ENCODE data around the gene CDK17. TPM values are rescaled to one million over a fixed set of nuclear protein-coding genes. Genes with fewer than 3 reads are reported as not detected.

CDK17 gene
- total and polyA plus RNA-seq, 9 of the 15 experiments (the other 6 are each of a cell fraction or from before 2014, with no cell fraction given): 4.8 to 39.3 (median 21.6) TPM

- peak overlapping the region; percentile 34; the same call in 1 of the 3 replicates for H3K27ac ChIP-seq (ENCODE audit: extremely low read depth, low read depth, low read length)
- H3K4me2 ChIP-seq (ENCODE audit: insufficient read depth, low read length): no peak overlapping the region
- no peaks in the 10 kb centered on the region for H3K9me3 ChIP-seq (replicated peaks; ENCODE audit: control insufficient read depth, insufficient read depth, low read depth, low read length)
- no peak overlapping the region for H2AFZ ChIP-seq (ENCODE audit: low read depth, low read length)
- intact Hi-C loops (cut with micrococcal nuclease) (no loop called here), in situ Hi-C loops (cut with MboI) (no loop called here)
- no peak for ATAC-seq
- no peak overlapping the region for H3K9ac ChIP-seq (ENCODE audit: insufficient read depth in 1 of 2, low read depth in 2 of 2, low read length in 2 of 2)
- no peaks in the 10 kb centered on the region; the same call in 2 of the 3 replicates for H3K36me3 ChIP-seq (ENCODE audit: control insufficient read depth, insufficient read depth, low read length)
- no peaks in the 10 kb centered on the region for H3K9me1 ChIP-seq (ENCODE audit: control insufficient read depth, insufficient read depth, low read length)
- no peak for FAIRE-seq
- peaks cover 95% of the 10 kb centered on the region for H3K79me2 ChIP-seq (ENCODE audit: control insufficient read depth, insufficient read depth, low read length)
- POLR2A ChIA-PET: no interaction called here
- peaks cover 8 to 18% of the 10 kb centered on the region in 2 experiments; a peak in 4 of 5 replicates for H3K4me1 ChIP-seq (replicated peaks in 1 of 2; ENCODE audit: control insufficient read depth in 2 of 2, insufficient read depth in 2 of 2, low read length in 2 of 2)
- H3K4me3 ChIP-seq: no peak overlapping the region
- CTCF ChIA-PET (ENCODE audit: low intra/inter-chr PET ratio): no interaction called here
- H4K20me1 ChIP-seq (replicated peaks; ENCODE audit: control insufficient read depth, insufficient read depth, low read length): peaks cover 3% of the 10 kb centered on the region; the same call in 1 of the 2 replicates
- WGBS (ENCODE audit: insufficient coverage, low coverage, missing lambda C conversion rate): 53% methylated on average over 5 of the region's 5 CpGs
- BruUV-seq (replicated peaks): no TSS peak
- DNase-seq (ENCODE audit: extremely low read depth in 1 of 4, low spot score in 3 of 4): no peak
- H3K27me3 ChIP-seq (ENCODE audit: control insufficient read depth in 2 of 2, insufficient read depth in 2 of 2, low read length in 2 of 2): no peaks in the 10 kb centered on the region
- TF ChIP-seq TCF3 (CRISPR knock-in tag; IDR thresholded peaks at IDR 0.05) (no peak), RFX5 (IDR thresholded peaks at IDR 0.05; ENCODE audit: low read depth, low read length) (no peak), ADNP (tag; IDR thresholded peaks at IDR 0.05) (0 out of 2 replicates have a peak, but pooled peaks have one; percentile 30), SP1 (CRISPR knock-in tag; IDR thresholded peaks at IDR 0.05) (no peak), ZNF695 (CRISPR knock-in tag; IDR thresholded peaks at IDR 0.05) (no peak), TSC22D4 (tag; IDR thresholded peaks at IDR 0.05) (no peak), ZFX (CRISPR knock-in tag; IDR thresholded peaks at IDR 0.05) (no peak), FOSL1 (tag; conservative IDR thresholded peaks at IDR 0.05) (no peak), PHF20 (IDR thresholded peaks at IDR 0.05; ENCODE audit: partially characterized antibody) (no peak), ZNF644 (tag; IDR thresholded peaks at IDR 0.05; ENCODE audit: low read depth) (no peak), BHLHE40 (IDR thresholded peaks at IDR 0.05; ENCODE audit: low read length) (no peak), MAFF (IDR thresholded peaks at IDR 0.05; ENCODE audit: low read length) (no peak), HNRNPK (IDR thresholded peaks at IDR 0.05; ENCODE audit: low read depth, low read length, poor library complexity, severe bottlenecking) (no peak), MECOM (CRISPR knock-in tag; IDR thresholded peaks at IDR 0.05) (no peak), PHTF2 (CRISPR knock-in tag; IDR thresholded peaks at IDR 0.05) (no peak), ARID1B (IDR thresholded peaks at IDR 0.05) (0 out of 2 replicates have a peak, but pooled peaks have one; percentile 18), ZNF395 (CRISPR knock-in tag; IDR thresholded peaks at IDR 0.05) (no peak), XRCC3 (IDR thresholded peaks at IDR 0.05) (no peak), MAZ (CRISPR knock-in tag; conservative IDR thresholded peaks at IDR 0.05 in 1 of 2, IDR thresholded peaks at IDR 0.05 in 1 of 2) (no peak), ZFP30 (CRISPR knock-in tag; IDR thresholded peaks at IDR 0.05; ENCODE audit: borderline replicate concordance) (no peak), ZNF780A (CRISPR knock-in tag; IDR thresholded peaks at IDR 0.05) (no peak), FIP1L1 (IDR thresholded peaks at IDR 0.05; ENCODE audit: low read depth, low read length, poor library complexity, severe bottlenecking) (no peak), JUND (IDR thresholded peaks at IDR 0.05; ENCODE audit: borderline replicate concordance, low read depth, low read length) (peak; percentile 22; the same call in 1 of the 2 replicates), JUND (tag; IDR thresholded peaks at IDR 0.05; ENCODE audit: borderline replicate concordance, low read depth, low read length) (no peak), BCL6 (CRISPR knock-in tag; IDR thresholded peaks at IDR 0.05) (no peak)
Observed at GRCh38 chr12:96392397-96392796, 7.8 kb downstream of the CDK17 start.

Measured in K562 (cell line).